H1 (cell line): Measurements from ENCODE around the gene AKIRIN2. TPM values are rescaled to one million over a fixed set of nuclear protein-coding genes. Genes with fewer than 3 reads are reported as not detected.

Experiments
- CTCF ChIA-PET: fragments of 300-600 bp; sonication (Branson Sonifier 250); formaldehyde crosslinking; loops from one replicate; lab custom pipeline; 2021; ENCODE audit not compliant: partially characterized antibody; lab: Charles Lee
- POLR2A ChIA-PET: fragments of 300-600 bp; sonication (Branson Sonifier 250); formaldehyde crosslinking; loops from one replicate; lab custom pipeline; 2021; ENCODE audit warnings: inconsistent platforms; ENCODE audit not compliant: partially characterized antibody; lab: Charles Lee
- DNase-seq, 2 experiments: peaks; one replicate each; pipeline versions ENCODE4 v3.0.0 to v3.0.0-alpha.2; 2010 to 2022; ENCODE audit warnings: low spot score in 2 of 2, low read depth in 1 of 2, mixed read lengths in 1 of 2
- FAIRE-seq: peaks from 2 replicates; lab custom pipeline; 2011; peaks lifted over from hg19 to GRCh38; lab: Jason Lieb, UNC
- H2AFZ ChIP-seq: 2 replicates; pipeline ENCODE4 v1.8.1; 2012; ENCODE audit warnings: low read length, inconsistent platforms
- H2AK5ac ChIP-seq: 2 replicates; pipeline ENCODE4 v1.6.1; 2013; ENCODE audit warnings: low read depth, low read length
- H2BK120ac ChIP-seq: replicated peaks from 2 replicates; pipeline ENCODE3; 2013; ENCODE audit warnings: low read depth, low read length, inconsistent platforms
- H2BK12ac ChIP-seq: 2 replicates; pipeline ENCODE4 v1.6.1; 2013; ENCODE audit warnings: low read depth, low read length
- H2BK15ac ChIP-seq: 2 replicates; pipeline ENCODE4 v1.6.1; 2013; ENCODE audit warnings: low read length
- H2BK20ac ChIP-seq: 2 replicates; pipeline ENCODE4 v1.6.1; 2013; ENCODE audit warnings: low read length
- H2BK5ac ChIP-seq: 2 replicates; pipeline ENCODE4 v1.6.1; 2013; ENCODE audit warnings: low read depth, low read length
- H3K14ac ChIP-seq: 2 replicates; pipeline ENCODE4 v1.6.1; 2013; ENCODE audit warnings: inconsistent platforms; ENCODE audit not compliant: insufficient read length
- H3K18ac ChIP-seq: 2 replicates; pipeline ENCODE4 v1.6.1; 2013; ENCODE audit warnings: low read length; ENCODE audit errors: extremely low read depth
- H3K23ac ChIP-seq: 2 replicates; pipeline ENCODE4 v1.6.1; 2013; ENCODE audit warnings: inconsistent platforms; ENCODE audit not compliant: insufficient read length
- H3K23me2 ChIP-seq: 2 replicates; pipeline ENCODE4 v1.6.1; 2013; ENCODE audit warnings: low read depth, low read length
- H3K27ac ChIP-seq: 2 replicates; pipeline ENCODE4 v1.6.1; 2011; ENCODE audit warnings: low read depth, low read length, inconsistent platforms
- H3K27me3 ChIP-seq, 4 experiments: replicated peaks in 1 of 4; 1 replicate in 1 of 4; 2 replicates in 3 of 4; pipeline versions ENCODE4 v1.6.1 to v1.8.1; 2011 to 2013; ENCODE audit warnings: low read length in 3 of 4, mild to moderate bottlenecking in 3 of 4, inconsistent platforms in 2 of 4, mixed read lengths in 2 of 4, moderate library complexity in 1 of 4; ENCODE audit not compliant: control insufficient read depth in 3 of 4, insufficient read depth in 3 of 4; ENCODE audit errors: extremely low read depth in 1 of 4
- H3K36me3 ChIP-seq, 4 experiments: 2 replicates each; pipeline versions ENCODE4 v1.6.1 to v1.8.1; 2011 to 2013; ENCODE audit warnings: mild to moderate bottlenecking in 4 of 4, low read length in 3 of 4, moderate library complexity in 2 of 4, control low read depth in 1 of 4, inconsistent platforms in 1 of 4; ENCODE audit not compliant: insufficient read depth in 4 of 4, control insufficient read depth in 2 of 4
- H3K4ac ChIP-seq: replicated peaks from 2 replicates; pipeline ENCODE3; 2013; ENCODE audit warnings: low read length, low read depth, mixed read lengths, inconsistent platforms; ENCODE audit not compliant: insufficient read length
- H3K4me1 ChIP-seq, 4 experiments: replicated peaks in 1 of 4; 1 replicate in 1 of 4; 2 replicates in 3 of 4; pipeline versions ENCODE4 v1.6.1 to v1.8.1; 2011 to 2013; ENCODE audit warnings: low read length in 3 of 4, inconsistent platforms in 2 of 4, mixed read lengths in 1 of 4; ENCODE audit not compliant: insufficient read depth in 4 of 4, control insufficient read depth in 3 of 4
- H3K4me2 ChIP-seq, 2 experiments: 2 replicates each; pipeline versions ENCODE4 v1.6.1 to v1.8.1; 2011 to 2013; ENCODE audit warnings: low read depth in 2 of 2, low read length in 2 of 2, control low read depth in 1 of 2, inconsistent platforms in 1 of 2, mild to moderate bottlenecking in 1 of 2; ENCODE audit not compliant: insufficient read depth in 1 of 2
- H3K4me3 ChIP-seq, 4 experiments: fragments of 200-600, 300-600 bp in 1 of 4; sonication (generic), shearing (Covaris generic), sonication (Bioruptor Twin) in 1 of 4; 2 replicates each; pipeline versions ENCODE4 v1.5.1 to v1.8.1; 2011 to 2016; ENCODE audit warnings: low read length in 4 of 4, low read depth in 3 of 4, control low read depth in 2 of 4, inconsistent platforms in 2 of 4, mild to moderate bottlenecking in 2 of 4, mixed read lengths in 1 of 4, moderate library complexity in 1 of 4; ENCODE audit not compliant: insufficient read depth in 2 of 4; ENCODE audit errors: extremely low read depth in 1 of 4
- H3K56ac ChIP-seq: replicated peaks from 2 replicates; pipeline ENCODE3; 2013; ENCODE audit warnings: low read depth, mild to moderate bottlenecking, mixed read lengths, low read length, inconsistent platforms; ENCODE audit not compliant: insufficient read length
- H3K79me1 ChIP-seq: 2 replicates; pipeline ENCODE4 v1.6.1; 2013; ENCODE audit warnings: low read depth, low read length, control low read depth
- H3K79me2 ChIP-seq, 2 experiments: 2 replicates each; pipeline versions ENCODE4 v1.6.1 to v1.8.1; 2012 to 2013; ENCODE audit warnings: low read length in 2 of 2, mild to moderate bottlenecking in 2 of 2, inconsistent platforms in 1 of 2; ENCODE audit not compliant: insufficient read depth in 2 of 2, control insufficient read depth in 1 of 2
- H3K9ac ChIP-seq, 4 experiments: replicated peaks in 1 of 4; 1 replicate in 1 of 4; 2 replicates in 3 of 4; pipeline versions ENCODE4 v1.6.1 to v1.8.1; 2011 to 2013; ENCODE audit warnings: low read depth in 3 of 4, low read length in 3 of 4, control low read depth in 2 of 4, mild to moderate bottlenecking in 2 of 4, moderate library complexity in 2 of 4, inconsistent platforms in 1 of 4; ENCODE audit errors: extremely low read depth in 1 of 4
- H3K9me3 ChIP-seq, 2 experiments: 2 replicates each; pipeline versions ENCODE4 v1.6.1 to v1.8.1; 2012 to 2013; ENCODE audit warnings: mild to moderate bottlenecking in 2 of 2, moderate library complexity in 2 of 2, control low read depth in 1 of 2, inconsistent platforms in 1 of 2, low read depth in 1 of 2, low read length in 1 of 2, mixed read lengths in 1 of 2; ENCODE audit not compliant: insufficient read depth in 2 of 2
- H4K20me1 ChIP-seq, 2 experiments: replicated peaks in 1 of 2; 2 replicates each; pipeline versions ENCODE3 to v1.8.1; 2011 to 2013; ENCODE audit warnings: inconsistent platforms in 2 of 2, low read length in 2 of 2, mild to moderate bottlenecking in 1 of 2; ENCODE audit not compliant: insufficient read depth in 2 of 2, control insufficient read depth in 1 of 2
- H4K5ac ChIP-seq: 2 replicates; pipeline ENCODE4 v1.6.1; 2013; ENCODE audit warnings: low read length, low read depth, mixed read lengths, inconsistent platforms; ENCODE audit not compliant: insufficient read length
- H4K8ac ChIP-seq: 2 replicates; pipeline ENCODE4 v1.8.0; 2013; ENCODE audit warnings: mild to moderate bottlenecking, moderate library complexity, low read length, inconsistent platforms; ENCODE audit not compliant: insufficient read depth; ENCODE audit errors: extremely low read depth
- H4K91ac ChIP-seq: replicated peaks from 2 replicates; pipeline ENCODE3; 2013; ENCODE audit warnings: low read length, mixed read lengths, inconsistent platforms; ENCODE audit not compliant: insufficient read length
- CBX8 ChIP-seq: fragments of 300-800, 300-1000 bp; sonication (generic); IDR thresholded peaks from 2 replicates; pipeline ENCODE4 v1.7.1; 2016; ENCODE audit warnings: low read depth, low read length, borderline replicate concordance
- CEBPB ChIP-seq: IDR thresholded peaks from 2 replicates; pipeline ENCODE4 v1.6.1; 2012; ENCODE audit warnings: low read depth, low read length
- CHD2 ChIP-seq: IDR thresholded peaks from 2 replicates; pipeline ENCODE4 v1.6.1; 2012; ENCODE audit warnings: low read length, improper control_type of control experiment
- CTBP2 ChIP-seq: IDR thresholded peaks from 2 replicates; pipeline ENCODE4 v1.7.0; 2011; ENCODE audit warnings: borderline replicate concordance, mild to moderate bottlenecking, moderate library complexity, mixed read lengths, low read length; ENCODE audit not compliant: insufficient read depth, insufficient read length
- EZH2 ChIP-seq: fragments of 200-600 bp; sonication (generic); IDR thresholded peaks from 2 replicates; pipeline ENCODE4 v1.7.1; 2012; ENCODE audit warnings: low read depth, mild to moderate bottlenecking, moderate library complexity, low read length, inconsistent platforms; ENCODE audit not compliant: severe bottlenecking
- RBBP5 ChIP-seq: IDR thresholded peaks from 2 replicates; pipeline ENCODE4 v1.7.1; 2012; ENCODE audit warnings: low read depth, mild to moderate bottlenecking, inconsistent platforms, low read length, moderate library complexity, borderline replicate concordance
- SP1 ChIP-seq: IDR thresholded peaks from 2 replicates; pipeline ENCODE4 v1.6.1; 2011; ENCODE audit warnings: low read depth, low read length
- TBP ChIP-seq: IDR thresholded peaks from 2 replicates; pipeline ENCODE4 v1.6.1; 2011; ENCODE audit warnings: low read depth, low read length, improper control_type of control experiment
- WGBS, 2 experiments: shearing (Covaris generic) in 1 of 2; methylation state at CpG; one replicate each; pipeline versions ENCODE4 v1.1.6 to v1.1.7; 2013 to 2015; ENCODE audit warnings: low lambda C conversion rate in 2 of 2, mixed read lengths in 2 of 2, inconsistent platforms in 1 of 2, low coverage in 1 of 2, missing lambda C conversion rate in 1 of 2; ENCODE audit not compliant: insufficient replicate concordance in 2 of 2, insufficient coverage in 1 of 2, insufficient read length in 1 of 2; ENCODE audit errors: extremely low coverage in 1 of 2, missing lambda C conversion rate in 1 of 2; 5-methylcytosine and 5-hydroxymethylcytosine counted together
- polyA plus RNA-seq, 7 experiments: library from polyadenylated mRNA; depleted of rRNA in 3 of 7; stranded (reverse) in 5 of 7; unstranded in 2 of 7; fragments of >200 nt in 5 of 7; fragments of 200-250 nt in 2 of 7; gene quantifications; 1 replicate in 5 of 7; 2 replicates in 1 of 7; 4 replicates in 1 of 7; pipeline versions ENCODE4 v1.2.1 to v1.2.3, GENCODE V29; 2011 to 2013; ENCODE audit warnings: missing spikeins in 2 of 7, mixed read lengths in 2 of 7
- total RNA-seq: library from RNA; stranded (reverse); fragmentation: NEBNext Ultra II Directional; extraction: Animal tissue kit (Norgen Biotek cat#: 25700); gene quantifications from 2 replicates; pipeline ENCODE4 v1.2.1, GENCODE V29; 2021
- TF ChIP-seq, protein P1 (sequence below), 3 experiments: IDR thresholded peaks; 1 replicate in 2 of 3; 2 replicates in 1 of 3; pipeline versions ENCODE4 v1.5.1 to v1.6.1; 2011; ENCODE audit warnings: low read length in 3 of 3, mild to moderate bottlenecking in 3 of 3, inconsistent platforms in 2 of 3, low read depth in 1 of 3, moderate library complexity in 1 of 3; ENCODE audit not compliant: insufficient read depth in 1 of 3; ENCODE audit errors: control extremely low read depth in 1 of 3
- TF ChIP-seq, protein P2 (sequence below): IDR thresholded peaks from 2 replicates; pipeline ENCODE4 v1.6.1; 2011; ENCODE audit warnings: low read depth, mild to moderate bottlenecking, low read length; ENCODE audit not compliant: insufficient read depth

The AKIRIN2 gene
- total and polyA plus RNA-seq, 2 of the 8 experiments (the other 6 are each of a cell fraction or from before 2014, with no cell fraction given): 35.6 to 75.3 TPM

GRCh38 chr6:87738000-87738399, 36.0 kb upstream of the AKIRIN2 start:
- Histone ChIP-seq H3K79me1 (no peaks in the 10 kb centered on the region), H3K18ac (no peak overlapping the region), H4K8ac (no peak overlapping the region), H3K4ac (no peak overlapping the region), H3K23ac (no peak overlapping the region), H3K36me3 (no peaks in the 10 kb centered on the region), H2BK12ac (no peak overlapping the region), H3K4me3 (no peak overlapping the region), H3K14ac (no peak overlapping the region), H4K91ac (no peak overlapping the region), H3K79me2 (no peaks in the 10 kb centered on the region), H2BK15ac (no peak overlapping the region), H3K27me3 (no peaks in the 10 kb centered on the region), H3K9me3 (peaks cover 0 to 10% of the 10 kb centered on the region in 2 experiments; a peak in 2 of 4 replicates), H4K5ac (no peak overlapping the region), H2BK5ac (no peak overlapping the region), H2BK20ac (no peak overlapping the region), H2AFZ (no peak overlapping the region), H3K27ac (no peak overlapping the region), H3K4me1 (no peaks in the 10 kb centered on the region), H3K23me2 (no peaks in the 10 kb centered on the region), H2AK5ac (no peak overlapping the region), H3K9ac (no peak overlapping the region), H3K4me2 (no peak overlapping the region), H2BK120ac (no peak overlapping the region), H3K56ac (no peak overlapping the region), H4K20me1 (no peaks in the 10 kb centered on the region)
- DNase-seq: no peak
- 94% methylated on average over 3 of the region's 3 CpGs; no CpG with 5 or more reads in 1 of the 2 experiments for WGBS, 2 experiments
- POLR2A ChIA-PET: interaction anchor here (1.4 kb wide), 1 partner anchor 39 kb away, joined by 4 read pairs; no protein-coding TSS in a partner anchor
- FAIRE-seq: no peak
- CTCF ChIA-PET: interaction anchor here (1.3 kb wide), 1 partner anchor 18 kb away, joined by 3 read pairs; no protein-coding TSS in a partner anchor
- TF ChIP-seq CEBPB (no peak), RBBP5 (no peak), CBX8 (no peak), CHD2 (no peak), CTBP2 (no peak), TBP (no peak), SP1 (no peak), EZH2 (no peak)
- TF ChIP-seq, protein P1, sequence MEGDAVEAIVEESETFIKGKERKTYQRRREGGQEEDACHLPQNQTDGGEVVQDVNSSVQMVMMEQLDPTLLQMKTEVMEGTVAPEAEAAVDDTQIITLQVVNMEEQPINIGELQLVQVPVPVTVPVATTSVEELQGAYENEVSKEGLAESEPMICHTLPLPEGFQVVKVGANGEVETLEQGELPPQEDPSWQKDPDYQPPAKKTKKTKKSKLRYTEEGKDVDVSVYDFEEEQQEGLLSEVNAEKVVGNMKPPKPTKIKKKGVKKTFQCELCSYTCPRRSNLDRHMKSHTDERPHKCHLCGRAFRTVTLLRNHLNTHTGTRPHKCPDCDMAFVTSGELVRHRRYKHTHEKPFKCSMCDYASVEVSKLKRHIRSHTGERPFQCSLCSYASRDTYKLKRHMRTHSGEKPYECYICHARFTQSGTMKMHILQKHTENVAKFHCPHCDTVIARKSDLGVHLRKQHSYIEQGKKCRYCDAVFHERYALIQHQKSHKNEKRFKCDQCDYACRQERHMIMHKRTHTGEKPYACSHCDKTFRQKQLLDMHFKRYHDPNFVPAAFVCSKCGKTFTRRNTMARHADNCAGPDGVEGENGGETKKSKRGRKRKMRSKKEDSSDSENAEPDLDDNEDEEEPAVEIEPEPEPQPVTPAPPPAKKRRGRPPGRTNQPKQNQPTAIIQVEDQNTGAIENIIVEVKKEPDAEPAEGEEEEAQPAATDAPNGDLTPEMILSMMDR (IDR thresholded peaks at IDR 0.05; ENCODE audit: control extremely low read depth in 1 of 3, insufficient read depth in 1 of 3, low read depth in 1 of 3, low read length in 3 of 3): no peak
- TF ChIP-seq, protein P2, sequence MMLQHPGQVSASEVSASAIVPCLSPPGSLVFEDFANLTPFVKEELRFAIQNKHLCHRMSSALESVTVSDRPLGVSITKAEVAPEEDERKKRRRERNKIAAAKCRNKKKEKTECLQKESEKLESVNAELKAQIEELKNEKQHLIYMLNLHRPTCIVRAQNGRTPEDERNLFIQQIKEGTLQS: no peak
